HUDEP-2 (cell line): ENCODE results near the gene ARL15.
"Not testable (repeated sequence)": the region's sequence is repeated elsewhere in the genome, so short reads cannot be mapped to it uniquely, and the experiment has no call there.

Experiments used
- DNase-seq, 76 experiments: peaks; one replicate each; lab custom pipeline; 2025; ENCODE audit not compliant: unreplicated experiment in 76 of 76; lab: John Stamatoyannopoulos, UW

Gene ARL15

GRCh38 chr5:54062958-54063357 is 247.4 kb downstream of the ARL15 start:
- no peak for DNase-seq

- DNase-seq, result not testable (repeated sequence)
These were observed 249.5 kb downstream of the ARL15 start for GRCh38 chr5:54060919-54061318.

DNA sequence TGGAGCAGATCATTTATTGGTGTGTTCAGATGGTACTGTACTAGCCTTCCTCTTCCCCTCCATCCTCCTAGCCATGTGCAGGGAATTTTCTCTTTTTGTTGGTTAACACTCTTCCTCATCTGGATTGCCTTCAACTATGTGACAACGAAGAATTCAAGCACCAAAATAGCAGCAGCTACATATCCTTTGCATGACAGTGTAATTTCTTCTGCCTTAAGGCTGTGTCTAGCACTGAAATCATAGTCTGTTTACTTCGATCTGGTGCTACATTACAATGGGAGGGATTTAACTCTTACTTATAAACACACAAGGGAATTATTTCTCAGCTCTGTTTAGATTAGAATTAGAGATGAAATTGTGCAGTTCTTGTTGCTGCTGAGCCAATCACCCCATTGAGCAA is 260.4 kb downstream of the ARL15 start:
- DNase-seq, result no peak

DNA sequence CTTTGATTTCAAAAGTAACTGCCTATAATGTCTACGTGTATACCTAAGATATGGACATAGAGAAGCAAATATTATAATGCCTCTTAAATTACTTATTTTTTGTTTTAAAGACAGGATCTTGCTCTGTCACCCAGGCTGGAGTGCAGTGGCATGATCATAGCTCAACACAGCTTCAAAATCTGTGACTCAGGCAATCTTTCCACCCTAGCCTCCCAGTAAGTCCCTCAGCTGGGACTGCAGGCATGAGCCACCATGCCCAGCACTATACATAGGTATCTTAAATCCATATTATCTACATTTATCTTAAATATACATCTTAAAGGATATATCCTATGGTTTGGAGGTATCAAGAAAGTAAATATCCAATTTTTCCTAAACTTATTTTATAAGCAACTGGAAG is 261.2 kb downstream of the ARL15 start:
- DNase-seq, result no peak

DNA sequence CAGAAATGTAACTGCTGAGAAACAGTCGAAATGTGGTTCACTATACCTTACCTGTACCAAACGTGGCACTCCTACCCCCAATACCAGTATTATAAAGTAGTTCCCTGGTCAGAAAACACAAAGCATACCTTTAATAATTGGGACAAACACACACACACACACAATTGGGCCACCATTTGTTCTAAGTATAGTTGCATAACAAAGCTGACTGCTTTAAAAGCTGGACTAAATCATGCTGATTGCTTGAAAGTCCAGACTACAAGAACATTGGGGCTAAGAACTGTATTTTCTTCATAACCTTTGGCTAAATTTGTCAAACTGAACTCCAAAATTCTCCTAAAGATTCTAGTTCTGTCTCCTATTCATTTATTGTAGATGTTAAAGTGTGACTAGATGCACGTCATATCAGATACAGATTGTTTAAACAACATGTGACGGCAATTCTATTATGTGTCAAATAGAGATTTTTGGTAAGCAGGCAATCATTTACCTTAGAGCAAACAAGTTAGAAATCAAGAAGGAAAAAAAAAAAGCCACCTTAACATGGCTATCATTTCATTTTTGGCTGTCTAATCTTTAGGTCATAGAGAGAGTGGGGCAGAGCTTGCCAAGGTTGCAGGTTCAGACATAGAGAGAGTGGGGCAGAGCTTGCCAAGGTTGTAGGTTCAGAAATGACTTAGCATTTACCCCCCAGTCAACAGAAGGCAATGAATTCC is 265.1 kb downstream of the ARL15 start:
- DNase-seq, result no peak

- DNase-seq, result not testable (repeated sequence)
These were observed 266.1 kb downstream of the ARL15 start for GRCh38 chr5:54044276-54044675.

- no peak for DNase-seq
These were observed 269.6 kb downstream of the ARL15 start for GRCh38 chr5:54040804-54041203.

DNA sequence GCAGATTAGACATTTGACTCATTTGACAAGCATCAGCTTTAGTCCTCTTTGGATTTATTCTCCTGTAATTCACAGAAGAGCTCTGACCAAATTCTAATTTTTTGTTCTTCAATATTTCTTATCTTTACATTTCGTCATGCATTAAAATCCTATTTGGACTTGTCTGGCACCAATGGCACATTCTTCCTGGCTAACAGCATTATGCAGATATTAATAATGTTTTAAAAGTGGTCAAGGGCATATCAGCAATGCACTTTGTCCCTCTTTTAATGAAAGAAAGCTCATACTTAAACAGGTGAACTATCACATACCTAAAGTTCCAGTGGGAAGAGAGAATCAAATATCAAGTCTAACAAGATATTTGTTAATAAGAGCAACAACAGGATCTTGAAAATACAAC is 270.4 kb downstream of the ARL15 start:
- DNase-seq, result no peak

GRCh38 chr5:54037205-54037604 is 273.2 kb downstream of the ARL15 start:
- no peak for DNase-seq

DNA sequence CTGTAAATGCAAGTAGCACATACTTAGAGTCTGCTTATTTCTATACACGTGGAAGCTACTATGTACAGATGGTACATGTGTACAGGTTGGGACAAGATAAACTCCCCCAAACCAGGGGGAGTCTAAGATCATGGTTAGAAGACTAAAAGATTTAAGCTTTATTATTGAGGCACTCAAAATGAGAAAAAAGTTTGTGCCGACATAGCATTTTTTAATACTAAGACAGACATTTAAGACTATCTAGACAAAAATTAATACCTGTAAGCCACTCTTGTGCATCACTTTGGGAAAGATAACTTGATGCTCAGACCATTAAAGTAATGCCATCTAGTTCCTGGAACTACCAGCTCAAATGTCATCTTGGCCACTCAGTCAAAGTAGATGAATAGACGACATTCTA is 279.4 kb downstream of the ARL15 start:
- DNase-seq, result no peak

DNA sequence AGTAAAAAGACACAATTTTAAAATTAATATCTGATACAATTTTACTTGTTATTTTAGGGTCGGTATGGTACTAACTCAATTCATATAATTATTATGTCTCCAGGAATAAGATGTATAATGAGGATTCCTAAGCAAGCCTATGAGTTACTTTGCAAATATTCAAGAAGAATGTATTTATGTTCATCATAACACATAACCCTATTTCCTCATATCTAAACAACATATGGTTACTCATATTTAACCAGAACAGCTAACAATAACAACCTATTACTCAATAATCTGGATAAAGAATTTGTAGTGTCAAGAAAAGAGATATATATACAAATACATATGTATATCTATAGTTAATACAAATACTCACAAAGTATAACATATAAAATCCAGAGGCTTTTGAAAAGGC is 285.9 kb downstream of the ARL15 start:
- DNase-seq, result no peak

GRCh38 chr5:54022223-54022622 is 288.1 kb downstream of the ARL15 start:
- DNase-seq, result peak in 1 of 76 experiments; percentile 0

GRCh38 chr5:54021431-54022164 is 288.8 kb downstream of the ARL15 start:
- DNase-seq, result no peak

DNA sequence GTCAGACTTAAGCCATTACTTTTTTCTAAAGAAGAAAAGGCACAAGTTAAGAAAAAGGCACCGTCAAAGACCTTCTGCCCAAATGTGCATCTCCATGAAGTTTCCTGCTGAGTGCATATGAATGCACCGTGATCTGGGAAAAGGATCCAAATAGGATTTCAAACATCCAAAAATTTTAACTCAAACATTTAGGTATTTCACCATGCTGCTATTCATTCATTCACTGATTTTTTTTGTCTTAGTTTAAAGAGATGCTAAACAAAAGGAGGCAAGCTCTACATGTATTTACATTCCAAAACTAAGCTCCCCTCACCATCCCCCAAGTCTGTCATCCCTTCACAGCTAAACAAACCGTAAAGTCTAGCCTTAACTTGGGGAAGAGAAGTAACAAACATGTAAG is 291.9 kb downstream of the ARL15 start:
- DNase-seq, result no peak

DNA sequence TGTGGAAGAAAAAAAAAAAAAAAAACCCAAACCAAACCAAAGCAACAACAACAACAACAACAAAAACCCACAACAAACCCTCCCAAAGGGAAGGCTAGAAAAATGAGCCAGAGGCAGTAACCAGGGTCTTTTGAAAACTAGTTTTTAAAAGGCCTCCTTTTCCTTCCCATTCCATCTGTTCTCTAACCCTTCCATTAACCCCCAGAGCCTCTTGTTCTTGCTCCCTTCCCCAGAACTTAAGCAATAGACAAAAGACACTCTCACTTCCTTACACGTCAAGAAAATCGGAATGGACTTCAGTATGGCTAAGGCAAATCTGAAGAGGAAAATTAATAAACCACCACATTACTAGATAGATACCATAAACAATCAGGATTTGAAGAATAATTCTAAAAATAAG is 292.8 kb downstream of the ARL15 start:
- no peak for DNase-seq

DNA sequence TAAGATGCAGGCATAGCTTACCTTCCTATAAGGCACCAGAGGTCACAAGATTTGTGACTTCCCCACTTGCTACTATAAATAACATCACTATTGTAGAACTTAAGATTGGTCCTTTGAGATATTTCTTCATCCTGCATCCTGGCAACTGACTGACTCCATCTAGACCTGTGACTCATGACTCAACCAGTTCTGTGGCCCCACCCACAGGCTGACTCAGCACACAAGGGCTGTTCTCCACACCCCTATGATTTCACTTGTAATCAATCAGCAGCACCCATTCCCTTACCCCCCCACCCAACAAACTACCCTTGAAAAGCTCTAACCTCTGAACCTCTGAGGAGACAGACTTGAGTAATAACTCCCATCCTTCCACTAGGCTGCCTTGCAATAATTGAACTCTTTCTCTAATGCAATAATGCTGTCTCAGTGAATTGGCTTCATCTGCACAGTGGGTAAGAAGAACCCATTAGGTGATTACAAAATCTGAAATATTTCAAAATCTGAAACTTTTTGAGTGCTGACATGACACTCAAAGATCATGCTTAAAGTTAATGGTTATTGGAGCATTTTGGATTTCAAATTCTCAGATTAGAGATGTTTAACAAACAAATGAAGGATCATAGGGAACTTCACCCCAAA is 296.7 kb downstream of the ARL15 start:
- peak in 57 of 76 experiments; percentile 2 to 70 (median 28) for DNase-seq

DNA sequence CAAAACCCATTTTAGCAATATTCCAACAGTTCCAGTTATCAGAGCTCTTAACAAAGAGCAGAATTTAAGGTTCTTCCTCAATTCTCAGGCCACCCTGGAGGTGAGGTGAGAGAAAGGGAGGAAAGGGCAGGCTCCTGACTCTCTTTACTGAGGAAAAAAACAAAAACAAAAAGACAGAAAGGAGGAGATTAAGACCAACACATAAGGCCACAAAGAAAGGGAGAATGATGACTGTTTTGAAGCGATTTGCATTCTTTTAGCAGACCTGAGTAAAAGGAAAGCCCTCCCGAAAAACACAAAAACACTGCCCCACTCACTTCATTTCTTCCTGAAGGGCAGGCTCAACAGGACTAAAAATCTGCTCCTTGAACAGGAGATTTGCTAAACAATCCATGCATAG is 300.5 kb downstream of the ARL15 start:
- no peak for DNase-seq

- DNase-seq, result no peak
These were observed 301.0 kb downstream of the ARL15 start for GRCh38 chr5:54009357-54009756.

DNA sequence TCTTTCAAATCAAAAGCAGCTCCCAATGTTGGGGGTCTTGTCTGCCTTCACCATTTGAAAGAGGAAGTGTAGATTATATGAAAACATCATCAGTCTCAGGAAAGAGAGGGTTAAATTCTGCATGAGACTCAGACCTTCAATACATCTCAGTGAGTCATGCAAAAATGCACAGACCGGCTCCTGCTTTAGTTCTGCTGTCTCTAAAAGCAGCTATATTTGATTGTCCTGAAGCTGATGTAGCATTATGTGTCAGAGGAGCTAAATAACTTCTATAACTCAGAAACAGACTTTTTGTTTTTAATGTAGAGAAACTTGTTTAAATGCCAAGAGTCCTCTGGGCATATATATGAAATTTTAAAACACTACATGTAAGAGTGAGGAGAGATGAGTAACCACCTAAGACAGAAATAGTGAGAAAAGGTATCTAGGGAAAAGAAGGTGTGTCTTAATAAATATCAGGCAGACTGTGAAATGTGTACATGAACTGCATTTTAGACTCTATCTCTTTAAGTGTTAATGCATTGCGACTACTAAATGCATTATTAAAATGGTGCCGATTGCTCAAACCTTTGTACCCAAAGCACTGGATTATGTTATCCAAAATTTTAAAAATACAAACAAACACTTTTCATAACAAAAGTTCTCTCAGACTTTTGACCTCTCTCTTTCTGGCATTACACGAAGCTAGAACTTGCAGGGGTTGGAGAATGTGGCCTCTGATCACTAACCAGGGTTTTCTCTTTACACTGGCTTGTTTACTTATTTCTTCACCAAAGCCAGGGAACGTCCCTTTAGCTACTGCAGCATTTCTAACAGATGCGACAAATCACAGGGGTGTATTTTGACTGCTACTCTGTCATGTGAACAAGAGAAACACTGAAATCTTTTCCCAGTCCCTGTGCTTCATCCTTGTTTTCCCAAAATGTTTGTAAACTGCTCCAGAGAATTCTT is 302.3 kb downstream of the ARL15 start:
- DNase-seq, result no peak

GRCh38 chr5:54004697-54005096 is 305.7 kb downstream of the ARL15 start:
- no peak for DNase-seq

- no peak for DNase-seq
These were observed 307.6 kb downstream of the ARL15 start for GRCh38 chr5:54002779-54003178.
